C4-2B (cell line): Measurements from ENCODE around the gene LSAMP.

Experiments
- H3K27ac ChIP-seq: fragments of 450-650 bp; 2 replicates; pipeline ENCODE4 v1.5.1; 2017
- ZFX ChIP-seq: fragments of 450-650 bp; IDR thresholded peaks from 2 replicates; pipeline ENCODE4 v1.6.1; 2017
- TF ChIP-seq, protein P1 (sequence below): fragments of 450-650 bp; conservative IDR thresholded peaks from 2 replicates; pipeline ENCODE4 v1.5.1; 2017; ENCODE audit warnings: mild to moderate bottlenecking

Gene LSAMP

GRCh38 chr3:116429479-116430269 lies 15.6 kb downstream of the LSAMP start:
- no peak for TF ChIP-seq ZFX
- TF ChIP-seq, protein P1, sequence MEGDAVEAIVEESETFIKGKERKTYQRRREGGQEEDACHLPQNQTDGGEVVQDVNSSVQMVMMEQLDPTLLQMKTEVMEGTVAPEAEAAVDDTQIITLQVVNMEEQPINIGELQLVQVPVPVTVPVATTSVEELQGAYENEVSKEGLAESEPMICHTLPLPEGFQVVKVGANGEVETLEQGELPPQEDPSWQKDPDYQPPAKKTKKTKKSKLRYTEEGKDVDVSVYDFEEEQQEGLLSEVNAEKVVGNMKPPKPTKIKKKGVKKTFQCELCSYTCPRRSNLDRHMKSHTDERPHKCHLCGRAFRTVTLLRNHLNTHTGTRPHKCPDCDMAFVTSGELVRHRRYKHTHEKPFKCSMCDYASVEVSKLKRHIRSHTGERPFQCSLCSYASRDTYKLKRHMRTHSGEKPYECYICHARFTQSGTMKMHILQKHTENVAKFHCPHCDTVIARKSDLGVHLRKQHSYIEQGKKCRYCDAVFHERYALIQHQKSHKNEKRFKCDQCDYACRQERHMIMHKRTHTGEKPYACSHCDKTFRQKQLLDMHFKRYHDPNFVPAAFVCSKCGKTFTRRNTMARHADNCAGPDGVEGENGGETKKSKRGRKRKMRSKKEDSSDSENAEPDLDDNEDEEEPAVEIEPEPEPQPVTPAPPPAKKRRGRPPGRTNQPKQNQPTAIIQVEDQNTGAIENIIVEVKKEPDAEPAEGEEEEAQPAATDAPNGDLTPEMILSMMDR, result no peak
- no peak overlapping the region for H3K27ac ChIP-seq

DNA sequence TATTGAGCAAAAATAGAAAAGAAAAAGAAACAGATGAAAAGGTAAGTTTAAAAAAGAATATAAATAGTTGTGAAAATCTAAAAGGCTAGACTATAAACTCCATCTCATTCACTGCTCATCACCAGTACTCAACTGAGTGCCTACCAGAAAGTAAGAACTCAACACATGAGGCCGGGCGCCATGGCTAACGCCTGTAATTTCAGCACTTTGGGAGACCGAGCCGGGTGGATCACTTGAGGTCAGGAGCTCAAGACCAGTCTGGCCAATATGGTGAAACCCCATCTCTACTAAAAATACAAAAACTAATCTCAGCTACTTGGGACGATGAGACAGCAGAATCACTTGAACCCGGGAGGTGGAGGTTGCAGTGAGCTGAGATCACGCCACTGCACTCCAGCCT lies 19.3 kb downstream of the LSAMP start:
- H3K27ac ChIP-seq, result no peak overlapping the region
- TF ChIP-seq, protein P1, result no peak
- no peak for TF ChIP-seq ZFX

GRCh38 chr3:116425126-116425525 lies 20.2 kb downstream of the LSAMP start:
- TF ChIP-seq, protein P1, result no peak
- TF ChIP-seq ZFX, result no peak
- H3K27ac ChIP-seq, result no peak overlapping the region

GRCh38 chr3:116423945-116424344 lies 21.3 kb downstream of the LSAMP start:
- no peak overlapping the region for H3K27ac ChIP-seq
- TF ChIP-seq ZFX, result no peak
- TF ChIP-seq, protein P1, result no peak

DNA sequence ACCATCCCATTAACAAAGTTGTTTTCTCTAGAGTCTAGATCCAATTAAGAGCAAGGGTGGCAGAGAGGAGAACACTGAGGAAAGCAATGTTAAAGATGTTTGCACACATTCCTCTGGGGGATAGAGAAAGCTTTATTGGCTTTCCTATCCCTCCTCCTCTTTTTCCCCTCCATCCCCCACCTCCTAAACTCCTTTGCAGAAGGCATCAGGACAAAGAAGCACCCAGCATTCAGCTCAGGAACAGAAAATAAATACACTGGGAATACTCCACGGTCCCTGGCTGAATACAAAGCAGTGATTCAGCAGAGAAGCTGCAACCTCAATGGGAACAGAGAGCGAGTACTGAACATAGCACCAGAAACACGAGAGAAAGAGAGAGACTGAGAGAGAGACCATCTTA lies 21.9 kb downstream of the LSAMP start:
- H3K27ac ChIP-seq, result no peak overlapping the region
- no peak for TF ChIP-seq ZFX
- TF ChIP-seq, protein P1, result no peak

DNA sequence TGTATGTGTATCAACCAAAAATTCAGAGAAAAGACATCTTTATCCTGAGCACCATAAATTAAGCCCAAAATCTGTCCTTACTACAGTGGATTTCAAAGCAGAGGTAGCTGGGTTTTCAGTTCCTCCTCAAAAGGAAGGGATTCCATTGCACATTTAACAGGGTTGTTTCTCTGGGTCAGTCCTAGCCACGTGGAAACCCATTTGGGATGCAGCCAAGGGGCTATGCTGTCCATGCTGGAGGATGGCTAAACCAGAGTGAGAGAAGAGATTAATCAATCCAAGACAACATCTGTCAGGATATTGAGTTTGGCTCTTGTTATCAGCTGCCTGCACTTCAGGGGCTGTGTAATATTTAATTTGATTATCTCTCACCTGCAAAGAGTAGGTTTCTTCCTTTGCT lies 28.1 kb downstream of the LSAMP start:
- TF ChIP-seq, protein P1, result no peak
- TF ChIP-seq ZFX, result no peak
- H3K27ac ChIP-seq, result no peak overlapping the region

GRCh38 chr3:116413319-116413718 lies 32.0 kb downstream of the LSAMP start:
- H3K27ac ChIP-seq, result no peak overlapping the region
- TF ChIP-seq ZFX, result no peak
- TF ChIP-seq, protein P1, result no peak
